Ishikawa (cell line): Measurements from ENCODE around the gene GALNT1.

Experiments
- CEBPB ChIP-seq: IDR thresholded peaks from 2 replicates; pipeline ENCODE4 v1.6.1; 2012
- EGR1 ChIP-seq: IDR thresholded peaks from 2 replicates; pipeline ENCODE4 v1.6.1; 2012
- EP300 ChIP-seq: IDR thresholded peaks from 2 replicates; pipeline ENCODE4 v1.6.1; 2012; ENCODE audit warnings: borderline replicate concordance
- MAX ChIP-seq: IDR thresholded peaks from 2 replicates; pipeline ENCODE4 v1.6.1; 2012
- NFIC ChIP-seq: IDR thresholded peaks from 2 replicates; pipeline ENCODE4 v1.6.1; 2012
- REST ChIP-seq: IDR thresholded peaks from 2 replicates; pipeline ENCODE4 v1.6.1; 2012; ENCODE audit warnings: low read depth, mild to moderate bottlenecking
- TEAD4 ChIP-seq: IDR thresholded peaks from 2 replicates; pipeline ENCODE4 v1.6.1; 2012
- YY1 ChIP-seq: IDR thresholded peaks from 2 replicates; pipeline ENCODE4 v1.6.1; 2012; ENCODE audit warnings: low read depth
- ZBTB7A ChIP-seq: IDR thresholded peaks from 2 replicates; pipeline ENCODE4 v1.6.1; 2012; ENCODE audit warnings: low read depth

GRCh38 chr18:35729991-35730668, 148.6 kb downstream of the GALNT1 start:
- no peak for TF ChIP-seq ZBTB7A
- TF ChIP-seq REST, result no peak
- no peak for TF ChIP-seq EP300
- no peak for TF ChIP-seq EGR1
- TF ChIP-seq CEBPB, result no peak
- TF ChIP-seq NFIC, result no peak
- TF ChIP-seq TEAD4, result no peak
- TF ChIP-seq YY1, result no peak
- TF ChIP-seq MAX, result no peak
